Measurements from ENCODE around the gene PTPRN2. TPM values are rescaled to one million over a fixed set of nuclear protein-coding genes. Genes with fewer than 3 reads are reported as not detected.

PTPRN2 gene
- total and polyA plus RNA-seq, 2 donors (not counting 3 experiments of a cell fraction or from before 2014, with no cell fraction given) = 0.62 to 0.88 TPM

GRCh38 chr7:157548691-157549303 is 1038.8 kb downstream of the PTPRN2 start:
- H3K27me3 ChIP-seq (ENCODE audit: control insufficient read depth in 2 of 2, insufficient read depth in 2 of 2, low read length in 2 of 2) = no peaks in the 10 kb centered on the region
- intact Hi-C loops (cut with micrococcal nuclease) = no loop called here
- H3K4me2 ChIP-seq (ENCODE audit: insufficient read depth, low read length) = no peak overlapping the region
- H3K9me3 ChIP-seq (replicated peaks; ENCODE audit: control insufficient read depth, insufficient read depth, low read length) = no peaks in the 10 kb centered on the region
- H3K4me3 ChIP-seq (replicated peaks in 1 of 3; ENCODE audit: insufficient read depth in 1 of 3, low read depth in 1 of 3, low read length in 3 of 3) = no peak overlapping the region
- no peak overlapping the region for H3K9ac ChIP-seq (replicated peaks; ENCODE audit: extremely low read depth, insufficient read depth, low read length)
- no peaks in the 10 kb centered on the region for H3K9me1 ChIP-seq (replicated peaks; ENCODE audit: control insufficient read depth, extremely low read depth, insufficient read depth, low read length)
- H3K36me3 ChIP-seq (ENCODE audit: control insufficient read depth in 2 of 2, extremely low read depth in 1 of 2, insufficient read depth in 2 of 2, low read length in 2 of 2) = no peaks in the 10 kb centered on the region
- H3K27ac ChIP-seq (ENCODE audit: insufficient read depth, low read depth, low read length) = no peak overlapping the region
- ChIA-PET POLR2A (no interaction called here), CTCF (no interaction called here)
- no peaks in the 10 kb centered on the region for H4K20me1 ChIP-seq (replicated peaks; ENCODE audit: control insufficient read depth, extremely low read depth, insufficient read depth, low read length)
- no TSS peak for BruUV-seq (replicated peaks)
- H2AFZ ChIP-seq (ENCODE audit: low read depth, low read length) = no peak overlapping the region
- H3K4me1 ChIP-seq (ENCODE audit: control insufficient read depth, extremely low read depth, insufficient read depth, low read length) = no peaks in the 10 kb centered on the region
- dilution Hi-C loops (cut with MboI; ENCODE audit: extremely low pct_ligation_motif_present, low sequenced_read_pairs) = no loop called here
- FAIRE-seq = no peak
- no peak for DNase-seq (ENCODE audit: low read depth, low spot score)
- TF ChIP-seq MAX (IDR thresholded peaks at IDR 0.05; ENCODE audit: insufficient read depth, insufficient read length) (no peak), EZH2 (IDR thresholded peaks at IDR 0.05; ENCODE audit: borderline replicate concordance, low read depth, low read length, severe bottlenecking) (no peak), JUN (IDR thresholded peaks at IDR 0.05; ENCODE audit: borderline replicate concordance, insufficient read depth, insufficient read length, low read depth) (no peak), POLR2A (IDR thresholded peaks at IDR 0.05; ENCODE audit: low read depth, low read length) (no peak), POLR2AphosphoS5 (IDR thresholded peaks at IDR 0.05; ENCODE audit: insufficient read depth, low read depth, low read length) (no peak), GATA2 (IDR thresholded peaks at IDR 0.05; ENCODE audit: insufficient read depth, insufficient read length, low read depth, low read length) (no peak), FOS (IDR thresholded peaks at IDR 0.05; ENCODE audit: borderline replicate concordance, insufficient read depth, low read length) (no peak), MYC (IDR thresholded peaks at IDR 0.05; ENCODE audit: low read depth, low read length) (no peak)
- TF ChIP-seq, protein P1, sequence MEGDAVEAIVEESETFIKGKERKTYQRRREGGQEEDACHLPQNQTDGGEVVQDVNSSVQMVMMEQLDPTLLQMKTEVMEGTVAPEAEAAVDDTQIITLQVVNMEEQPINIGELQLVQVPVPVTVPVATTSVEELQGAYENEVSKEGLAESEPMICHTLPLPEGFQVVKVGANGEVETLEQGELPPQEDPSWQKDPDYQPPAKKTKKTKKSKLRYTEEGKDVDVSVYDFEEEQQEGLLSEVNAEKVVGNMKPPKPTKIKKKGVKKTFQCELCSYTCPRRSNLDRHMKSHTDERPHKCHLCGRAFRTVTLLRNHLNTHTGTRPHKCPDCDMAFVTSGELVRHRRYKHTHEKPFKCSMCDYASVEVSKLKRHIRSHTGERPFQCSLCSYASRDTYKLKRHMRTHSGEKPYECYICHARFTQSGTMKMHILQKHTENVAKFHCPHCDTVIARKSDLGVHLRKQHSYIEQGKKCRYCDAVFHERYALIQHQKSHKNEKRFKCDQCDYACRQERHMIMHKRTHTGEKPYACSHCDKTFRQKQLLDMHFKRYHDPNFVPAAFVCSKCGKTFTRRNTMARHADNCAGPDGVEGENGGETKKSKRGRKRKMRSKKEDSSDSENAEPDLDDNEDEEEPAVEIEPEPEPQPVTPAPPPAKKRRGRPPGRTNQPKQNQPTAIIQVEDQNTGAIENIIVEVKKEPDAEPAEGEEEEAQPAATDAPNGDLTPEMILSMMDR (IDR thresholded peaks at IDR 0.05; ENCODE audit: extremely low read depth in 1 of 2, insufficient read depth in 1 of 2, low read depth in 1 of 2, low read length in 2 of 2) = no peak
- H3K79me2 ChIP-seq (ENCODE audit: control insufficient read depth, insufficient read depth, low read length) = no peaks in the 10 kb centered on the region

All from endothelial cell of umbilical vein (primary cell).